Measurements from ENCODE around the gene PAM.

Gene PAM

GRCh38 chr5:102863764-102864560 lies 108.9 kb downstream of the PAM start:
- no peak for DNase-seq

- DNase-seq, result no peak
Measured at GRCh38 chr5:102865171-102865509, 110.0 kb downstream of the PAM start.

GRCh38 chr5:102865510-102866236 lies 110.6 kb downstream of the PAM start:
- peak; percentile 64 to 75 for DNase-seq

GRCh38 chr5:102866237-102866600 lies 111.1 kb downstream of the PAM start:
- no peak for DNase-seq

- DNase-seq, result no peak
Measured at GRCh38 chr5:102867992-102868662, 113.0 kb downstream of the PAM start.

GRCh38 chr5:102869230-102869629 lies 114.1 kb downstream of the PAM start:
- DNase-seq, result no peak

GRCh38 chr5:102873379-102873932 lies 118.4 kb downstream of the PAM start:
- DNase-seq, result no peak

- no peak for DNase-seq
Measured at GRCh38 chr5:102874054-102874453, 118.9 kb downstream of the PAM start.

GRCh38 chr5:102875721-102876123 lies 120.6 kb downstream of the PAM start:
- no peak for DNase-seq

- DNase-seq, result no peak
Measured at GRCh38 chr5:102876610-102877009, 121.5 kb downstream of the PAM start.

- DNase-seq, result no peak
Measured at GRCh38 chr5:102879741-102880140, 124.6 kb downstream of the PAM start.

GRCh38 chr5:102886586-102886985 lies 131.5 kb downstream of the PAM start:
- no peak for DNase-seq

GRCh38 chr5:102888483-102888882 lies 133.4 kb downstream of the PAM start:
- DNase-seq, result no peak

- no peak for DNase-seq
Measured at GRCh38 chr5:102889033-102889432, 133.9 kb downstream of the PAM start.

- no peak for DNase-seq
Measured at GRCh38 chr5:102890133-102890532, 135.0 kb downstream of the PAM start.

- no peak for DNase-seq
Measured at GRCh38 chr5:102891175-102891574, 136.1 kb downstream of the PAM start.

- DNase-seq, result no peak
Measured at GRCh38 chr5:102893942-102894341, 138.8 kb downstream of the PAM start.

GRCh38 chr5:102895234-102895633 lies 140.1 kb downstream of the PAM start:
- DNase-seq, result no peak

GRCh38 chr5:102895976-102896375 lies 140.9 kb downstream of the PAM start:
- DNase-seq, result no peak

GRCh38 chr5:102901424-102902134 lies 146.5 kb downstream of the PAM start:
- no peak for DNase-seq

GRCh38 chr5:102902135-102902448 lies 147.0 kb downstream of the PAM start:
- DNase-seq, result no peak

GRCh38 chr5:102902647-102903046 lies 147.5 kb downstream of the PAM start:
- no peak for DNase-seq

Measured in inflammatory macrophage treated with lipopolysaccharide for 1 hour (primary cell).